SK-N-MC (cell line): ENCODE data around the gene SEMA4D.

Source experiments
- DNase-seq: peaks from one replicate; pipeline ENCODE4 v3.0.0-alpha.2; 2011; ENCODE audit warnings: low read depth, low spot score
- H3K27ac ChIP-seq: fragments of 200-600 bp; sonication (generic); 2 replicates; pipeline ENCODE4 v1.5.1; 2016; ENCODE audit warnings: mixed run types
- H3K36me3 ChIP-seq: fragments of 200-600 bp; sonication (generic); 2 replicates; pipeline ENCODE4 v1.6.1; 2017; ENCODE audit warnings: antibody characterized with exemption, low read length, mixed read lengths; ENCODE audit not compliant: insufficient read depth
- H3K4me3 ChIP-seq: fragments of 200-600 bp; sonication (generic); 2 replicates; pipeline ENCODE4 v1.5.1; 2016
- H3K9ac ChIP-seq: fragments of 200-600 bp; sonication (generic); 2 replicates; pipeline ENCODE4 v1.8.0; 2017; ENCODE audit warnings: mixed run types, mixed read lengths; ENCODE audit not compliant: insufficient read length
- H3K9me3 ChIP-seq: fragments of 200-600 bp; sonication (generic); 2 replicates; pipeline ENCODE4 v1.6.1; 2017; ENCODE audit warnings: low read depth, mild to moderate bottlenecking, antibody characterized with exemption, low read length, moderate library complexity, mixed read lengths
- EZH2 ChIP-seq: fragments of 200-600 bp; sonication (generic); IDR thresholded peaks from one replicate; pipeline ENCODE4 v1.6.1; 2017; ENCODE audit warnings: antibody characterized with exemption
- FOXP2 ChIP-seq: optimal IDR thresholded peaks from 2 replicates; pipeline ENCODE3; 2011; ENCODE audit warnings: mild to moderate bottlenecking, moderate library complexity; ENCODE audit not compliant: insufficient read depth; ENCODE audit errors: extremely low read length, control extremely low read depth
- POLR2AphosphoS5 ChIP-seq: IDR thresholded peaks from 2 replicates; pipeline ENCODE4 v1.6.1; 2012; ENCODE audit warnings: mild to moderate bottlenecking, low read depth, low read length, borderline replicate concordance

Gene SEMA4D

DNA sequence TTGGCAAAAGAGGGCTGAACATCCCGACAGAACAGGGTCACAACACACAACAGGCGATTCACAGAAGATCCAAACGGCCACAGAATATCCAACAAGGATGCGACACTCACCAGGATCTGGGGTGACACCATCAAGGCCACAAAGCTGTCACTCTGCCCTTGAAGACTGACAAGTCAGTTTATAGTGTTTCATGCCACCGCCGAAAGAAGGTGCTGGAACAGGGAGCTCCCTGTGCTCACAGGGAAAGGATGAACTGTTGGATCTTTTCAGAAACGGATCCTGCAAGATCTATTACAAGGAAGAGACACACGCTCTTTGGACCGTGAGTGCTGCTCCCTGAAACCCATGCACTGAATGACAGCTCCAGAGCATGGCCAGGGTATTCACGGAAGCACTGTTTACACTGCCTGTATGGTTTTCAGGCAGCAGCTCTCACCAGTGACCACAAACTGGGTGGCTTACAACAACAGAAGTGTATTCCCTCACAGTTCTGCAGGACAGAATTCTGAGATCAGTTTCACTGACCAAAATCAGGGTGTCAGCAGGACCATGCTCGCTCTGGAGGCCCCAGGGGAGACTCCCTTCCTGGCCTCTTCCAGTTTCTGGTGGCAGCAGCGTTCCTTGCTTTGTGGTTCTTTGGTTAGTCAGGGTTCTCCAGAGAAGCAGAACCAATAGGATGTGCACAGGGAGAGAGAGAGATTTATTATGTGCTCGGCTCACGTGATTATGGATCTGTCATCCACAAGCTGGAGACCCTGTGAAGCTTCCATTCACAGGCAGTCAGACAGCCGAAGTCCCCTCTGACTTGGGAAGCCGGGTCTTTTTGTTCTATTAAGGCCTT lies 52.8 kb downstream of the SEMA4D start:
- no peak for TF ChIP-seq EZH2
- DNase-seq = no peak
- no peak overlapping the region for H3K9ac ChIP-seq
- H3K4me3 ChIP-seq = no peak overlapping the region
- H3K36me3 ChIP-seq = no peaks in the 10 kb centered on the region
- no peaks in the 10 kb centered on the region for H3K9me3 ChIP-seq
- H3K27ac ChIP-seq = no peak overlapping the region

DNA sequence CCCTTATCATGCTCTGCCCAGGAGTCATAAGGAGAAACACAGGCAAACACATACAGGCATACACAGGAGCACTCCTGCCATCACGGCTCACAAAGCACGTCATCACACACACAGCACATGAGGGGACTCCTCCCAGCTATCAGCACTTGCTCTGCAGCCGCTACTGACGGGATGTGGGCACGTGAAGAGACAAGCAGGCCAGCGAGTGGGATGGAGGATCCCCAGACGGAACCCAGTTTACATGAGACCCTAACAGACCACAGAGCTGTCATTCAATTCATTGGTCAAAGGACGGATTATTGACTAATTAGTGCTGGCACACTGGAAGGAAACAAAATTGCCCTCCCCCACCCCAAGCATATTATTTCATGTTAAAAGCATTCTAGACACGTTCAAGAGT lies 53.6 kb downstream of the SEMA4D start:
- TF ChIP-seq FOXP2 = no peak
- no peak for TF ChIP-seq EZH2
- TF ChIP-seq POLR2AphosphoS5 = no peak
- DNase-seq = no peak
- Histone ChIP-seq H3K9me3 (no peaks in the 10 kb centered on the region), H3K4me3 (no peak overlapping the region), H3K36me3 (no peaks in the 10 kb centered on the region), H3K27ac (no peak overlapping the region), H3K9ac (no peak overlapping the region)

DNA sequence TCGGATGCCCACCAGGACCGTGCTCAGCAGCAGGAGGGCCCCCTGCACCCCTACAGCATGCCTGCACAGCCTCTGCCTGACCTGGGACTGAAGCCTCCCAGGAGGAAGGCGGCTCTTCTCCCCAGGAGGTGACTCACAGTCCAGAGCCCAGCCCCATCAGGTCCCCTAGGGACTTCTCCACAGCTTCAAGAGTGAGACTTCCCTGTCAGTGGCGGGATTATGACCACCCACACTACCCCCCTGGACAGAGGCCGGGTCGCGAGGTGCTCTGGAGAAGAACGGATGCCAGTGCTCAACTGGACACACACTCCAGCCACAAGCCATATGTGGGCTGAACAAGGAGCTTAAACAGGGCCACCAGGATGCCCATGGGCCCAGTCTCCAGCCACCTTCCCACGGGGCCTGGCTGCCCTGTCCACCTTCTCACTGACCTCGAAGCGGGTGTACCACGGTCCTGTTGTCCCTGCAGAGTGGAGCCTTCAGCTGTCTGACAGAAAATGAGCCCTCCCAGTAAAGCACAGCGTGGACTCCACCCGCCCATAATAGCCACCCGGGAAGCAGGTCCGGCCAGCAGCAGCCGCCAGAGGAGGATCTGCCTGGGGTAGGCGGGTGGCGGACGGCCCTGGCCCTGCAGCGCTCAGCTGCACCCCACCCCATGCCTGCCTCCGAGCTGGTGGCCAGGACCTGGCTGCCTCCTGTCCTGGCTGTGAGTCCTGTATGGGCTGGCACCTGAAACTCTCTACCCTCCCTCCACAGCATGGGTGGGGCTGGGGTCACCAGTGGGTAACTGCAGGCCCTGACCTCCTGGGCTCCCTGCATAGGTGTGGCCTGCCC lies 54.7 kb downstream of the SEMA4D start:
- Histone ChIP-seq H3K36me3 (no peaks in the 10 kb centered on the region), H3K9me3 (no peaks in the 10 kb centered on the region), H3K9ac (no peak overlapping the region), H3K4me3 (no peak overlapping the region), H3K27ac (no peak overlapping the region)
- TF ChIP-seq EZH2 = no peak
- no peak for TF ChIP-seq POLR2AphosphoS5
- TF ChIP-seq FOXP2 = no peak
- DNase-seq = no peak

DNA sequence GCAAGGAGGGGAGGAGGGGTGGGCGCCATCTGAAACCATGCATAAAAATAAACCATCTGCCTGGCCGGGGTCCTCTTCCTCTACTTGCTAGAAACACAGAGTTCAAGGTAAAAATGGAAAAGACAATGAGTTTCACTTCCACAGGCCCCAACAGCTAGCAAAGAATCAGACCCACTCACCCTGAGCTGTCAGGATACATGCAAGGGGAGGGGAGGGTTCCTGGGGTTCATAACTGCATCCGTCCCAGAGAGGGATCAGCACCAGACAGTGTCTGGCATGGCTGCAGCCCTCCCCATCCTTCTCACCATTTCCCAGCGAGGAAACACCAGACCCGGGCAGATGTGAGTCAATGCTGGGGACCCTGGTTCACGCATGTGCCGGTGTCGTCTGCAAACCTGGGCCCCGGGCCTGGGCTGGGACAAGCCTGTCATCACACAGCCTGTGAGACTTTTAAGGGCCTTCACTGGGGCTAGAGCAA lies 55.4 kb downstream of the SEMA4D start:
- DNase-seq = no peak
- Histone ChIP-seq H3K27ac (no peak overlapping the region), H3K9me3 (no peaks in the 10 kb centered on the region), H3K36me3 (no peaks in the 10 kb centered on the region), H3K9ac (no peak overlapping the region), H3K4me3 (no peak overlapping the region)
- no peak for TF ChIP-seq FOXP2
- TF ChIP-seq POLR2AphosphoS5 = no peak
- TF ChIP-seq EZH2 = no peak

DNA sequence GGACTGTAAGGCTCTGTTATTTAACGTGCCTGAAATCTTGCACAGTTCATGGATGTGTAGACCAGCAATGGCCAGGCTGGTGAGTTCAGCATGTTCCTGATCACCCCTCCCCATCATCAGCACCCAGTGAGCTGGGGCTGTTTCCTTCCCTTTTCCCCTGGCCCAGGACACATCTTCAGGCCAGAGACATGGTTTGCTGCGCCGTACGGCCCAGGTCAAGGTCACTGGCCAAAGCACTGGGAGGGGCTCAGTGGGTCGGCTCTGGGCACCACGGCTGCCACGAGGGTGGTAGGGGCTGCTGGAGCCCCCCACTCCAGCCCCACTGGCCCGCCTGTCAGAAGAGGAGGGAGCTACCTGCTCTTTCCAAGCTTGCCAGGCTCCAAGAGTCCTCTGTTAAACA lies 55.9 kb downstream of the SEMA4D start:
- Histone ChIP-seq H3K9ac (no peak overlapping the region), H3K36me3 (no peaks in the 10 kb centered on the region), H3K27ac (no peak overlapping the region), H3K9me3 (no peaks in the 10 kb centered on the region), H3K4me3 (no peak overlapping the region)
- no peak for TF ChIP-seq POLR2AphosphoS5
- no peak for TF ChIP-seq EZH2
- TF ChIP-seq FOXP2 = no peak
- DNase-seq = no peak

DNA sequence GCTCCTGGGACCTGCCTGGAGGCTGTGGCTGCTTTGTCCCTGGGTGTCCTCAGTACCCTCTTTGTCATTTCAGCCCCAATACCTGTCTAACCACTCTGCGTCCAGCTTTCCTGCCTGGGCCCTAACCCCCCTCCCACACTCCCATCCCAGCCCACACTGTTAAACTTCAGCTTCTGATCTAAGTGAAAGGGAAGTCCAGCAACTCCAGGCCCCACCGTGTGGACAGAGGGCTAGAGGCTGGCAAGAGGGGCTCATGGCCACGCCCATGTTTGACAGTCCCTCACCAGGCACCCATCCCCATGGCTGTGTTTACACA lies 56.3 kb downstream of the SEMA4D start:
- H3K9ac ChIP-seq = no peak overlapping the region
- no peak for DNase-seq
- no peak overlapping the region for H3K27ac ChIP-seq
- no peaks in the 10 kb centered on the region for H3K9me3 ChIP-seq
- H3K36me3 ChIP-seq = no peaks in the 10 kb centered on the region
- TF ChIP-seq POLR2AphosphoS5 = no peak
- no peak for TF ChIP-seq FOXP2
- no peak for TF ChIP-seq EZH2
- no peak overlapping the region for H3K4me3 ChIP-seq

DNA sequence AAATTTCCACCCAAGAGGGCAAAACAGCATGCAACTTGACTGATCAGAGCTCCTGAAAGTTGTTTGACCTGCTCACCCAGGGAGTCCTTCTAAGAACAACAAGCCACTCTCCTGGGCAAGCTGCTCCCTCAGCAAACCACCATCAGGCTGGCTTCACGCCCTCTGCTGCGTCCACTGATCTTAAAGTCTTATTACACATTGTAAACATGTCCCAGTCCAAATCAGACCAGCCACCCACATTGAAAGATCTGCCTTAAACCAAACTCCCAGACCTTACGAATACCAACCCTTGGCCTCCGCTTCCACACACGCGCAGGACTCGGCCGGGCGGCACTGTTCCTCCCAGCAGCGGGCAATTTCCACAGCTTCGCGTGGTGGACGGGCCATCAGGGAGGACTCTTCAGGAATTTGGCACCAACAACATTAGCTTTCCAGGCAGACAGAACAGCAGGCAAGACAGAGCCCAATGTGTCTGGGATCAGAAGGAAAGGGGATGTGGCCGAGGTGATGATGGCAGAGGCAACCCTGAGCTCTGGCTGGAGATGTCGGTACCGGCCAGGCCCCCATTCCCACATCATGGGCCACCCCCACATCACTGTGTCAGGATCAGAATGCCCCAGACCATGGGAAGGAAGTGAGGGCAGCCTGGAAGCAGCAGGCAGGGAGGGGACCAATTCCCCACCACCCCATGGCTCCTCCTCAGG lies 56.8 kb downstream of the SEMA4D start:
- no peak overlapping the region for H3K4me3 ChIP-seq
- H3K27ac ChIP-seq = no peak overlapping the region
- no peak overlapping the region for H3K9ac ChIP-seq
- no peak for TF ChIP-seq FOXP2
- no peak for TF ChIP-seq EZH2
- TF ChIP-seq POLR2AphosphoS5 = no peak
- DNase-seq = no peak
- no peaks in the 10 kb centered on the region for H3K36me3 ChIP-seq
- H3K9me3 ChIP-seq = no peaks in the 10 kb centered on the region

DNA sequence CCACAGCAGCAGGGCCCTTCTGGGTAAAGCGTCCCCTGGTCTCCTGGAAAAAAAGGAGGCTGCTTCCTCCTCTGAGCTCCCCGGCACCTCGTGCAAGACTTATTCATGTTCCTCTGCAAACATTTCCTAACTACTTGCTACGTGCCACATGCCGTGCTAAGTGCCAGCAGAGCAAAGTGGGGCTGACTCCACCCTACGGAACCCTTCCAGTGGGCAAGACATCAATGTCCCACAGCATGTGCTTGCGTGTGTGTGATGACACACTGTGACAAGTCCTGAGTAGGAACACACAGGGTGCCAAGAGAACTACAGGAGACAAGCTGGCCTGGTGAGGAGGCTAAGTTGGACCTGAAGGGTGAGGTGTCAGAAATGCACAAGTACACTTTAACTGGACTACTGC lies 57.4 kb downstream of the SEMA4D start:
- Histone ChIP-seq H3K9ac (no peak overlapping the region), H3K4me3 (no peak overlapping the region), H3K9me3 (no peaks in the 10 kb centered on the region), H3K36me3 (no peaks in the 10 kb centered on the region), H3K27ac (no peak overlapping the region)
- TF ChIP-seq POLR2AphosphoS5 (no peak), FOXP2 (no peak), EZH2 (no peak)
- DNase-seq = no peak
